ENCODE measurements around the gene RORB. TPM values are rescaled to one million over a fixed set of nuclear protein-coding genes. Genes with fewer than 3 reads are reported as not detected.

RORB gene
- total RNA-seq, 4 donors from 2014 or later = 0.45 to 10.0 (median 0.81) TPM

GRCh38 chr9:74697535-74697934 lies 200.4 kb downstream of the RORB start:
- no peaks in the 10 kb centered on the region for H3K36me3 ChIP-seq
- no peaks in the 10 kb centered on the region for H3K4me1 ChIP-seq
- no peak overlapping the region for H3K4me3 ChIP-seq
- ATAC-seq = no peak
- 53 to 57% methylated on average over 2 of the region's 2 CpGs for WGBS, 2 donors (ENCODE audit: low coverage in 1 of 2)
- no peaks in the 10 kb centered on the region for H3K9me3 ChIP-seq
- no peak overlapping the region for H3K27ac ChIP-seq
- no peaks in the 10 kb centered on the region for H3K27me3 ChIP-seq
- TF ChIP-seq CTCF (IDR thresholded peaks at IDR 0.05) = no peak

- H3K36me3 ChIP-seq = no peaks in the 10 kb centered on the region
- no peak for ATAC-seq
- H3K27ac ChIP-seq = no peak overlapping the region
- TF ChIP-seq EP300 (IDR thresholded peaks at IDR 0.05) = no peak
- no peaks in the 10 kb centered on the region for H3K4me1 ChIP-seq
- no peaks in the 10 kb centered on the region for H3K27me3 ChIP-seq
- no peaks in the 10 kb centered on the region for H3K9me3 ChIP-seq
- WGBS, 2 donors (ENCODE audit: low coverage in 1 of 2) = 35 to 53% methylated on average over 3 to 5 of the region's 5 CpGs
- H3K4me3 ChIP-seq = no peak overlapping the region
Measured at GRCh38 chr9:74711341-74711740, 214.2 kb downstream of the RORB start.

GRCh38 chr9:74718709-74719108 lies 221.6 kb downstream of the RORB start:
- Histone ChIP-seq H3K9me3 (no peaks in the 10 kb centered on the region), H3K4me1 (no peaks in the 10 kb centered on the region), H3K27me3 (no peaks in the 10 kb centered on the region), H3K36me3 (no peaks in the 10 kb centered on the region), H3K27ac (no peak overlapping the region), H3K4me3 (no peak overlapping the region)
- no peak for ATAC-seq
- TF ChIP-seq POLR2AphosphoS5 (IDR thresholded peaks at IDR 0.05) = no peak
- TF ChIP-seq CTCF (IDR thresholded peaks at IDR 0.05) = no peak
- TF ChIP-seq EP300 (IDR thresholded peaks at IDR 0.05) = no peak
- WGBS, 2 donors (ENCODE audit: low coverage in 1 of 2) = 90 to 100% methylated on average over 2 of the region's 2 CpGs

- Histone ChIP-seq H3K27me3 (no peaks in the 10 kb centered on the region), H3K4me3 (no peak overlapping the region), H3K4me1 (no peaks in the 10 kb centered on the region), H3K9me3 (no peaks in the 10 kb centered on the region), H3K36me3 (no peaks in the 10 kb centered on the region), H3K27ac (no peak overlapping the region)
- TF ChIP-seq POLR2AphosphoS5 (IDR thresholded peaks at IDR 0.05) (no peak), CTCF (IDR thresholded peaks at IDR 0.05) (no peak), POLR2A (IDR thresholded peaks at IDR 0.05) (no peak), EP300 (IDR thresholded peaks at IDR 0.05) (no peak)
- 91 to 100% methylated on average over 1 of the region's 1 CpG for WGBS, 2 donors (ENCODE audit: low coverage in 1 of 2)
- no peak for ATAC-seq
Measured at GRCh38 chr9:74719306-74719705, 222.2 kb downstream of the RORB start.

GRCh38 chr9:74721696-74722660 lies 224.8 kb downstream of the RORB start:
- Histone ChIP-seq H3K36me3 (no peaks in the 10 kb centered on the region), H3K4me3 (no peak overlapping the region), H3K9me3 (no peaks in the 10 kb centered on the region), H3K27me3 (no peaks in the 10 kb centered on the region), H3K27ac (no peak overlapping the region), H3K4me1 (no peaks in the 10 kb centered on the region)
- TF ChIP-seq EP300 (IDR thresholded peaks at IDR 0.05) (no peak), POLR2AphosphoS5 (IDR thresholded peaks at IDR 0.05) (no peak), CTCF (IDR thresholded peaks at IDR 0.05) (no peak), POLR2A (IDR thresholded peaks at IDR 0.05) (no peak)
- WGBS, 2 donors (ENCODE audit: low coverage in 1 of 2) = 65% methylated on average over 4 to 5 of the region's 5 CpGs
- no peak for ATAC-seq

All from gastroesophageal sphincter (tissue), 4 donors.